ENCODE data around the gene GABRB1.

GABRB1 gene

GRCh38 chr4:47050761-47051725 is 19.7 kb downstream of the GABRB1 start:
- no peak for FAIRE-seq

GRCh38 chr4:47053485-47053884 is 22.1 kb downstream of the GABRB1 start:
- no peak for FAIRE-seq

GRCh38 chr4:47054130-47054529 is 22.8 kb downstream of the GABRB1 start:
- no peak for FAIRE-seq

GRCh38 chr4:47057991-47058390 is 26.6 kb downstream of the GABRB1 start:
- FAIRE-seq: no peak

- no peak for FAIRE-seq
Measured at GRCh38 chr4:47060561-47060960, 29.2 kb downstream of the GABRB1 start.

- no peak for FAIRE-seq
Measured at GRCh38 chr4:47061435-47061834, 30.1 kb downstream of the GABRB1 start.

GRCh38 chr4:47065051-47065481 is 33.7 kb downstream of the GABRB1 start:
- FAIRE-seq: no peak

GRCh38 chr4:47068986-47069385 is 37.6 kb downstream of the GABRB1 start:
- no peak for FAIRE-seq

GRCh38 chr4:47071901-47072341 is 40.6 kb downstream of the GABRB1 start:
- FAIRE-seq: no peak

GRCh38 chr4:47073647-47074046 is 42.3 kb downstream of the GABRB1 start:
- no peak for FAIRE-seq

GRCh38 chr4:47074816-47075215 is 43.4 kb downstream of the GABRB1 start:
- no peak for FAIRE-seq

- FAIRE-seq: no peak
Measured at GRCh38 chr4:47075262-47075661, 43.9 kb downstream of the GABRB1 start.

- no peak for FAIRE-seq
Measured at GRCh38 chr4:47075919-47076318, 44.6 kb downstream of the GABRB1 start.

- no peak for FAIRE-seq
Measured at GRCh38 chr4:47084111-47084510, 52.7 kb downstream of the GABRB1 start.

GRCh38 chr4:47084795-47085194 is 53.4 kb downstream of the GABRB1 start:
- FAIRE-seq: no peak

- no peak for FAIRE-seq
Measured at GRCh38 chr4:47088298-47088697, 56.9 kb downstream of the GABRB1 start.

- FAIRE-seq: no peak
Measured at GRCh38 chr4:47095884-47096283, 64.5 kb downstream of the GABRB1 start.

GRCh38 chr4:47101453-47101852 is 70.1 kb downstream of the GABRB1 start:
- no peak for FAIRE-seq

- no peak for FAIRE-seq
Measured at GRCh38 chr4:47104986-47105385, 73.6 kb downstream of the GABRB1 start.

GRCh38 chr4:47106561-47106960 is 75.2 kb downstream of the GABRB1 start:
- FAIRE-seq: no peak

- FAIRE-seq: no peak
Measured at GRCh38 chr4:47109379-47109778, 78.0 kb downstream of the GABRB1 start.

- FAIRE-seq: no peak
Measured at GRCh38 chr4:47110546-47111132, 79.3 kb downstream of the GABRB1 start.

- FAIRE-seq: no peak
Measured at GRCh38 chr4:47118192-47118929, 87.0 kb downstream of the GABRB1 start.
